Suprapubic skin (tissue), 4 donors: ENCODE results near the gene SLC35D3. TPM values are rescaled to one million over a fixed set of nuclear protein-coding genes. Genes with fewer than 3 reads are reported as not detected.
"Not testable (repeated sequence)": the region's sequence is repeated elsewhere in the genome, so short reads cannot be mapped to it uniquely, and the experiment has no call there.

Experiments used
- DNase-seq, 2 donors: peaks; one replicate each; pipeline ENCODE4 v3.0.0-alpha.2; 2019; ENCODE audit warnings: low spot score in 2 of 2
- H3K27ac ChIP-seq: fragments of 200-600 bp; sonication (generic); one replicate; pipeline ENCODE4 v1.5.1; 2019
- H3K27me3 ChIP-seq: fragments of 200-600 bp; sonication (generic); one replicate; pipeline ENCODE4 v1.5.1; 2019
- H3K36me3 ChIP-seq: fragments of 200-600 bp; sonication (generic); one replicate; pipeline ENCODE4 v1.5.1; 2019
- H3K4me1 ChIP-seq: fragments of 200-600 bp; sonication (generic); one replicate; pipeline ENCODE4 v1.5.1; 2019
- H3K4me3 ChIP-seq: fragments of 200-600 bp; sonication (generic); one replicate; pipeline ENCODE4 v1.5.1; 2019; ENCODE audit warnings: mild to moderate bottlenecking
- H3K9me3 ChIP-seq: fragments of 200-600 bp; sonication (generic); one replicate; pipeline ENCODE4 v1.5.1; 2019
- CTCF ChIP-seq, 2 donors: fragments of 200-600 bp in 1 of 2; fragments of 450-650 bp in 1 of 2; sonication (generic) in 1 of 2; IDR thresholded peaks; one replicate each; pipeline ENCODE4 v1.5.1; 2016 to 2019; ENCODE audit warnings: antibody characterized with exemption in 2 of 2, mild to moderate bottlenecking in 1 of 2, moderate library complexity in 1 of 2
- EP300 ChIP-seq: sonication (generic); formaldehyde crosslinking; IDR thresholded peaks from one replicate; pipeline ENCODE4 v1.6.1; 2017; ENCODE audit warnings: antibody characterized with exemption
- POLR2A ChIP-seq, 2 donors: fragments of 450-650 bp; IDR thresholded peaks; one replicate each; pipeline ENCODE4 v1.6.1; 2017; ENCODE audit warnings: antibody characterized with exemption in 2 of 2, mild to moderate bottlenecking in 2 of 2, moderate library complexity in 2 of 2
- POLR2AphosphoS5 ChIP-seq, 3 donors: sonication (generic); formaldehyde crosslinking; IDR thresholded peaks; one replicate each; pipeline ENCODE4 v1.6.1; 2017; ENCODE audit warnings: antibody characterized with exemption in 3 of 3
- WGBS: methylation state at CpG from one replicate; pipeline ENCODE4 v1.1.5; 2018; 5-methylcytosine and 5-hydroxymethylcytosine counted together
- total RNA-seq, 4 donors: library from RNA; depleted of rRNA; stranded (reverse); fragments of >200 nt; gene quantifications; one replicate each; pipeline ENCODE4 v1.1.0, GENCODE V29; 2016

Gene SLC35D3
- total RNA-seq, 4 donors from 2014 or later, result 0.18 TPM; not detected in 3

- no peaks in the 10 kb centered on the region for H3K9me3 ChIP-seq
- H3K27me3 ChIP-seq, result no peaks in the 10 kb centered on the region
- DNase-seq, result no peak
- no peaks in the 10 kb centered on the region for H3K36me3 ChIP-seq
- 65% methylated on average over 7 of the region's 7 CpGs for WGBS
- TF ChIP-seq EP300 (no peak), POLR2AphosphoS5 (IDR thresholded peaks at IDR 0.05) (no peak)
- no peak overlapping the region for H3K27ac ChIP-seq
- no peaks in the 10 kb centered on the region for H3K4me1 ChIP-seq
- H3K4me3 ChIP-seq, result no peak overlapping the region
These were observed 30.7 kb downstream of the SLC35D3 start for GRCh38 chr6:136952714-136953260.

GRCh38 chr6:136955123-136955522 is 33.0 kb downstream of the SLC35D3 start:
- H3K36me3 ChIP-seq, result no peaks in the 10 kb centered on the region
- no peak overlapping the region for H3K4me3 ChIP-seq
- 92% methylated on average over 3 of the region's 3 CpGs for WGBS
- H3K9me3 ChIP-seq, result no peaks in the 10 kb centered on the region
- no peak overlapping the region for H3K27ac ChIP-seq
- peaks cover 5% of the 10 kb centered on the region for H3K27me3 ChIP-seq
- DNase-seq, result no peak
- TF ChIP-seq EP300, result no peak
- TF ChIP-seq POLR2AphosphoS5 (IDR thresholded peaks at IDR 0.05), result no peak
- TF ChIP-seq POLR2A (IDR thresholded peaks at IDR 0.05), result no peak
- TF ChIP-seq CTCF (IDR thresholded peaks at IDR 0.05), result no peak
- H3K4me1 ChIP-seq, result no peaks in the 10 kb centered on the region

GRCh38 chr6:136956590-136957544 is 34.8 kb downstream of the SLC35D3 start:
- no peak overlapping the region for H3K4me3 ChIP-seq
- no peak for DNase-seq
- 65% methylated on average over 11 of the region's 14 CpGs for WGBS
- no peaks in the 10 kb centered on the region for H3K4me1 ChIP-seq
- H3K27me3 ChIP-seq, result peaks cover 5% of the 10 kb centered on the region
- H3K9me3 ChIP-seq, result no peaks in the 10 kb centered on the region
- no peak overlapping the region for H3K27ac ChIP-seq
- no peaks in the 10 kb centered on the region for H3K36me3 ChIP-seq
- no peak for TF ChIP-seq POLR2A (IDR thresholded peaks at IDR 0.05)
- no peak for TF ChIP-seq POLR2AphosphoS5 (IDR thresholded peaks at IDR 0.05)
- TF ChIP-seq EP300, result no peak
- TF ChIP-seq CTCF (IDR thresholded peaks at IDR 0.05), result no peak

GRCh38 chr6:136958168-136958567 is 36.1 kb downstream of the SLC35D3 start:
- Histone ChIP-seq H3K27ac (no peak overlapping the region), H3K9me3 (no peaks in the 10 kb centered on the region), H3K27me3 (peaks cover 5% of the 10 kb centered on the region), H3K36me3 (no peaks in the 10 kb centered on the region), H3K4me3 (no peak overlapping the region), H3K4me1 (no peaks in the 10 kb centered on the region)
- no peak for DNase-seq
- WGBS, result 84% methylated on average over 5 of the region's 5 CpGs
- no peak for TF ChIP-seq CTCF (IDR thresholded peaks at IDR 0.05)
- TF ChIP-seq POLR2AphosphoS5 (IDR thresholded peaks at IDR 0.05), result no peak
- no peak for TF ChIP-seq POLR2A (IDR thresholded peaks at IDR 0.05)
- TF ChIP-seq EP300, result no peak

DNA sequence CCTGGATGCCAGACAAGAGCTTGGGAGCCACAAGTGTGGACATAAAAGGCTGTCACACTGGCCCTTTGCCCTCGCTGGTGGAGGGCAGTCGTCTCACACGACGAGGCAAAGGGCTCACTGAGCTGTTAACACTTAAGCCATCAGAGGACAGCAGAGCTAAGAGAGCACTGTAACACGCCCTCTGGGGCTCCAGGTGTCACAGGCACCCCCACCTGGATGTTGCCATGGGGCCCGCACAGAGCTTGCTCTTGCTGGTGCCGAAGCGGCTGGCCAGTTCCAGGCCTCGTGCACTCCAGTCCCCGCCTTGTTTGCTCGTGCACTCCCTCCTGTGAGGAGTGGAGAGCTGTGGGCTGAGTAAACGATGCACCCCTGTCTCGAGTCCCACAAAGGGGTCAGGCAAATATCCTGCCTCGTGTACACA is 37.4 kb downstream of the SLC35D3 start:
- Histone ChIP-seq H3K27me3 (peaks cover 5% of the 10 kb centered on the region), H3K36me3 (no peaks in the 10 kb centered on the region), H3K4me1 (no peaks in the 10 kb centered on the region), H3K9me3 (no peaks in the 10 kb centered on the region), H3K4me3 (no peak overlapping the region), H3K27ac (no peak overlapping the region)
- no peak for TF ChIP-seq CTCF (IDR thresholded peaks at IDR 0.05)
- no peak for TF ChIP-seq EP300
- no peak for TF ChIP-seq POLR2A (IDR thresholded peaks at IDR 0.05)
- no peak for TF ChIP-seq POLR2AphosphoS5 (IDR thresholded peaks at IDR 0.05)
- 64% methylated on average over 8 of the region's 14 CpGs for WGBS
- DNase-seq, result no peak

- WGBS, result 93% methylated on average over 4 of the region's 6 CpGs
These were observed 37.8 kb downstream of the SLC35D3 start for GRCh38 chr6:136959935-136960334.

More at GRCh38 chr6:136959935-136960334, 37.8 kb downstream of the SLC35D3 start:
- H3K27ac ChIP-seq, H3K4me1 ChIP-seq, H3K4me3 ChIP-seq, H3K9me3 ChIP-seq, DNase-seq, H3K27me3 ChIP-seq, H3K36me3 ChIP-seq: not testable (repeated sequence)
